Mesothelial cell of epicardium (in vitro differentiated cells): ENCODE results near the gene RTEL1. TPM values are rescaled to one million over a fixed set of nuclear protein-coding genes. Genes with fewer than 3 reads are reported as not detected.
"Not testable (repeated sequence)": the region's sequence is repeated elsewhere in the genome, so short reads cannot be mapped to it uniquely, and the experiment has no call there.

Experiments used
- DNase-seq, 2 experiments: peaks; one replicate each; pipeline ENCODE4 v3.0.0; 2021; ENCODE audit warnings: low spot score in 2 of 2; ENCODE audit not compliant: unreplicated experiment in 2 of 2
- H3K27ac Mint-ChIP-seq: 2 replicates; pipeline ENCODE4 v1.8.0; 2021; ENCODE audit warnings: mixed read lengths
- H3K27me3 Mint-ChIP-seq: 2 replicates; pipeline ENCODE4 v1.8.0; 2021; ENCODE audit warnings: low read depth, mixed read lengths
- H3K36me3 Mint-ChIP-seq: 2 replicates; pipeline ENCODE4 v1.8.0; 2021; ENCODE audit warnings: mixed read lengths
- H3K4me1 Mint-ChIP-seq: 2 replicates; pipeline ENCODE4 v1.8.0; 2021; ENCODE audit warnings: mixed read lengths
- H3K4me3 Mint-ChIP-seq: 2 replicates; pipeline ENCODE4 v1.8.0; 2021; ENCODE audit warnings: mild to moderate bottlenecking, moderate library complexity, mixed read lengths
- H3K9me3 Mint-ChIP-seq: 2 replicates; pipeline ENCODE4 v1.8.0; 2021; ENCODE audit warnings: mixed read lengths
- total RNA-seq: library from RNA; stranded (reverse); gene quantifications from 3 replicates; pipeline ENCODE4 v1.2.1, GENCODE V29; 2021
- TF ChIP-seq, protein P1 (sequence below): fragments of 200-600 bp; sonication (generic); IDR thresholded peaks from one replicate; pipeline ENCODE4 v1.5.0; 2021; ENCODE audit warnings: antibody characterized with exemption; ENCODE audit not compliant: unreplicated experiment

Gene RTEL1
- total RNA-seq, 1 donor from 2014 or later = 38.7 TPM

DNA sequence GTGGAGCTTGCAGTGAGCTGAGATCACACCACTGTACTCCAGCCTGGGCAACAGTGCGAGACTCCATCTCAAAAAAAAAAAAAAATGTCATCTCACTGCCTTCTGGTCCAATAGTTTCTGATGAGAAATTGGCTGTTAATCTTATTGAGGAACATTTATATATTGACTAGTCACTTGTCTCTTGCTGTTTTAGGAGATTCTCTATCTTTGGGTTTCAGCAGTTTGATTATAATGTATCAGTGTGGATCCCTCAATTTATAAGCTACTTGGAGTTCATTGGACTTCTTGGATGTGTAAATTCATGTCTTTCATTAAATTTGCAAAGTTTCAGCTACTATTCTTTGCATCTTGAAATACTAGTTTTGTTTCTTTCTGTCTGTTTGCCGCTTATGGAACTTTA, 60.9 kb downstream of the RTEL1 start:
- Mint-ChIP-seq H3K9me3 (peaks cover 31% of the 10 kb centered on the region), H3K36me3 (peaks cover 65% of the 10 kb centered on the region), H3K27me3 (no peaks in the 10 kb centered on the region), H3K4me1 (no peaks in the 10 kb centered on the region), H3K27ac (no peak overlapping the region), H3K4me3 (no peak overlapping the region)
- TF ChIP-seq, protein P1, sequence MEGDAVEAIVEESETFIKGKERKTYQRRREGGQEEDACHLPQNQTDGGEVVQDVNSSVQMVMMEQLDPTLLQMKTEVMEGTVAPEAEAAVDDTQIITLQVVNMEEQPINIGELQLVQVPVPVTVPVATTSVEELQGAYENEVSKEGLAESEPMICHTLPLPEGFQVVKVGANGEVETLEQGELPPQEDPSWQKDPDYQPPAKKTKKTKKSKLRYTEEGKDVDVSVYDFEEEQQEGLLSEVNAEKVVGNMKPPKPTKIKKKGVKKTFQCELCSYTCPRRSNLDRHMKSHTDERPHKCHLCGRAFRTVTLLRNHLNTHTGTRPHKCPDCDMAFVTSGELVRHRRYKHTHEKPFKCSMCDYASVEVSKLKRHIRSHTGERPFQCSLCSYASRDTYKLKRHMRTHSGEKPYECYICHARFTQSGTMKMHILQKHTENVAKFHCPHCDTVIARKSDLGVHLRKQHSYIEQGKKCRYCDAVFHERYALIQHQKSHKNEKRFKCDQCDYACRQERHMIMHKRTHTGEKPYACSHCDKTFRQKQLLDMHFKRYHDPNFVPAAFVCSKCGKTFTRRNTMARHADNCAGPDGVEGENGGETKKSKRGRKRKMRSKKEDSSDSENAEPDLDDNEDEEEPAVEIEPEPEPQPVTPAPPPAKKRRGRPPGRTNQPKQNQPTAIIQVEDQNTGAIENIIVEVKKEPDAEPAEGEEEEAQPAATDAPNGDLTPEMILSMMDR = no peak
- no peak for DNase-seq

DNA sequence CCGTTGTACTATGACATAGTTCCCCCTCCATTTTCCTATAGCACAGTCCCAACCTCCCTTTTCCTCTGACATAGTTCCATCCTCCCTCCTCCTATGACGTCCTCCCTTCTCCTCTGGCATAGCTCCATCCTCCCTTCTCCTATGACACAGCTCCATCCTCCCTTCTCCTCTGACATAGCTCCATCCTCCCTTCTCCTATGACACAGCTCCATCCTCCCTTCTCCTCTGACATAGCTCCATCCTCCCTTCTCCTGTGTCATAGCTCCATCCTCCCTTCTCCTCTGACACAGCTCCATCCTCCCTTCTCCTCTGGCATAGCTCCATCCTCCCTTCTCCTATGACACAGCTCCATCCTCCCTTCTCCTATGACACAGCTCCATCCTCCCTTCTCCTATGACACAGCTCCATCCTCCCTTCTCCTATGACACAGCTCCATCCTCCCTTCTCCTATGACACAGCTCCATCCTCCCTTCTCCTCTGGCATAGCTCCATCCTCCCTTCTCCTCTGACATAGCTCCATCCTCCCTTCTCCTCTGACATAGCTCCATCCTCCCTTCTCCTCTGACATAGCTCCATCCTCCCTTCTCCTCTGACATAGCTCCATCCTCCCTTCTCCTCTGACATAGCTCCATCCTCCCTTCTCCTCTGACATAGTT, 65.0 kb downstream of the RTEL1 start:
- not testable (repeated sequence) for H3K27ac Mint-ChIP-seq, DNase-seq, H3K27me3 Mint-ChIP-seq, H3K4me3 Mint-ChIP-seq, H3K4me1 Mint-ChIP-seq
- peaks cover 20% of the 10 kb centered on the region for H3K9me3 Mint-ChIP-seq
- peaks cover 55% of the 10 kb centered on the region for H3K36me3 Mint-ChIP-seq

DNA sequence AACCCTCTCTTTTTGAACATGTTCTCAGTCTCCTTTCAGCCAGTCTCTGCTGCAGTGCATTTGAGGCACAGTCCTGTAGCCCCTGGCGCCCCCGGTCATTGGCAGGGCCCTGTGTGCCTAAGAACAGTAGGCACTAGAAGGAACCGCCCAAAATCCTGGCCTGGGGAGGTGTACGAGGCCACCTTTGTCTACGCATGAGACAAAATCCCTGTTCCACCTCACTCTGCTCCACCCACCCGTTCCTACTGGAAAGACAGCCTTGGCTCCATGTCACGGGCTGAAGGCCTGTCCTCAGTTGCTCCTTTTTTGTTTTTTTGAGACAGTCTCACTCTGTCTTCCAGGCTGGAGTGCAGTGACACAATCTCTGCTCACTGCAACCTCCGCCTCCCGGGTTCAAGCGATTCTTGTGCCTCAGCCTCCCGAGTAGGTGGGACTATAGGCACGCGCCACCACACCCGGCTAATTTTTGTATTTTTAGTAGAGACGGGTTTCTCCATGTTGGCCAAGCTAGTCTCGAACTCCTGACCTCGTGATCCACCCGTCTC, 72.1 kb downstream of the RTEL1 start:
- H3K4me3 Mint-ChIP-seq, H3K4me1 Mint-ChIP-seq, H3K9me3 Mint-ChIP-seq, H3K27me3 Mint-ChIP-seq, DNase-seq, H3K27ac Mint-ChIP-seq: not testable (repeated sequence)
- peaks cover 35% of the 10 kb centered on the region for H3K36me3 Mint-ChIP-seq

DNA sequence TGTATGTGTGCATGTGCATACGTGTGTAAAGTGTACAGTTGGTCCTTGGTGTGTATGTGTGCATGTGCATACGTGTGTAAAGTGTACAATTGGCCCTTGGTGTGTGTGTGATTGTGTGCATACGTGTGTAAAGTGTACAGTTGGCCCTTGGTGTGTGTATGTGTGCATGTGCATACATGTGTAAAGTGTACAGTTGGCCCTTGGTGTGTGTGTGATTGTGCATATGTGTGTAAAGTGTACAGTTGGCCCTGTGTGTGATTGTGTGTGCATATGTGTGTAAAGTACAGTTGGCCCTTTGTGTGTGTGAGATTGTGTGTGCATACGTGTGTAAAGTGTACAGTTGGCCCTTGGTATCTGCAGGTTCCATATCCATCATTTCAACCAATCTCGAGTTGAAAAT, 73.3 kb downstream of the RTEL1 start:
- TF ChIP-seq, protein P1 = no peak
- peaks cover 34% of the 10 kb centered on the region for H3K36me3 Mint-ChIP-seq
- H3K4me3 Mint-ChIP-seq = no peak overlapping the region
- H3K4me1 Mint-ChIP-seq = peaks cover 3% of the 10 kb centered on the region
- no peak for DNase-seq
- H3K27me3 Mint-ChIP-seq = peaks cover 7% of the 10 kb centered on the region
- H3K9me3 Mint-ChIP-seq = peaks cover 4% of the 10 kb centered on the region
- H3K27ac Mint-ChIP-seq = no peak overlapping the region

DNA sequence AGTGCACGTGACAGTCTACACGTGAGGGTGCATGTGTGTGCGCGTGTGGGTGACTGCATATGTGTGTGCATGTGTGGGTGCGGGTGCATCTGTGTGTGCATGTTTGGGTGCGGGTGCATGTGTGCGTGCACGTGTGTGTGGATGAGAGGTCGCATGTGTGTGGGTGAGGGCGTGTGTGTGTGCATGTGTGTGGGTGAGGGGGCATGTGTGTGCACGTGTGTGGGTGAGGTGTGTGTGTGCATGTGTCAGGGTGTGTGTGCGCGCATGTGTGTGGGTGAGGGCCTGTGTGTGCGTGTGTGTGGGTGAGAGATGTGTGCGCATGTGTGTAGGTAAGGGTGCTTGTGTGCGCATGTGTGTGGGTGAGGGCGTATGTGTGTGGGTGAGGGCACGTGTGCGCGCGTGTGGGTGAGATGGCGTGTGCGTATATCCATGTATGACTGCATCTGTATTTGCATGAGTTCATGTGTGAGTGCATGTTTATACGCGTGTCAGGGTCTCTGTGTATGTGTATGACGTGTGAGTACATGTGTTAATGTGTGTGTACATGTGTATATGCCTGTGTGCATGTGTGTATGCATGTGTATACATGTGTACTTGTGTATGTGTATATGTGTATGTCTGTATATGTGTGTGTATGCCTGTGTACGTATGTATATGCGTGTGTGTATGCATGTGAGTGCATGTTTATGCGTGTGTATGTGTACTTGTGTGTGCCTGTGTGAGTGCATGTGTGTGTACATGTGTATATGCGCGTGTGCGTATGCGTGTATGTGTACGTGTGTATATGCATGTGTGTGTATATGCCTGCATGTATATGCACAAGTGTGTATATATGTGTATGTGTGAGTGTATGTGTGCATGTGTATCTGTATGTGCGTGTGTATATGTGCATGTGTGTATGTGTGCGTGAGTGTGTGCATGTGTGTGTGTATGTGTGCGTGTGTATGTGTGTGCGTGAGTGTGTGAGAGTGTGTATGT, 74.3 kb downstream of the RTEL1 start:
- Mint-ChIP-seq H3K27ac (no peak overlapping the region), H3K4me3 (no peak overlapping the region), H3K4me1 (peaks cover 3% of the 10 kb centered on the region), H3K27me3 (peaks cover 7% of the 10 kb centered on the region), H3K36me3 (peaks cover 29% of the 10 kb centered on the region), H3K9me3 (no peaks in the 10 kb centered on the region)
- TF ChIP-seq, protein P1 = no peak
- DNase-seq = no peak

DNA sequence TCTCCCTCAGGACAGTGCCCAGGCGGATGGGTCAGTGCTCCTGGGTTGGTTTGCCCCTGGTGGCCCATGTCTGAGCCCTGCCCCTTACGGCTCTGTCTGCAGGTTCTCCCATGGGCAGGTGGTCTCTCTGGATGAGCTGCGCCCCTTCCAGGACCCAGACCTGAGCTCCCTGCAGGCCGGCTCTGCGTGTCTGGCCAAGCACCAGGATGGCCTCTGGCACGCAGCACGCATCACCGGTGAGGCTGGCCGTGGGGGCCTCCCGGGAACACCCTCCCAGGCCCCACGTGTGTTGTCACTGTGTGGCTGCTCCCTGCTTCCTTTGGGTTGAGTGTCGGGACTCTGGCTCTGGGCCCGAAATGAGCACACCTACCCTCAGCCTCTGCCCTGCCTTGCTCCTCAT, 75.0 kb downstream of the RTEL1 start:
- Mint-ChIP-seq H3K27ac (no peak overlapping the region), H3K9me3 (no peaks in the 10 kb centered on the region), H3K4me1 (no peaks in the 10 kb centered on the region), H3K36me3 (peaks cover 26% of the 10 kb centered on the region), H3K4me3 (no peak overlapping the region), H3K27me3 (peaks cover 7% of the 10 kb centered on the region)
- DNase-seq = no peak
- TF ChIP-seq, protein P1 = no peak
